Vagina (tissue), 2 donors: Measurements from ENCODE around the gene FAM219A. TPM values are rescaled to one million over a fixed set of nuclear protein-coding genes. Genes with fewer than 3 reads are reported as not detected.

ENCODE experiments used
- DNase-seq, 2 donors: peaks; one replicate each; pipeline ENCODE4 v3.0.0-alpha.2; 2017; ENCODE audit errors: extremely low spot score in 2 of 2
- H3K27ac ChIP-seq: fragments of 200-600 bp; sonication (generic); one replicate; pipeline ENCODE4 v1.5.1; 2019
- H3K27me3 ChIP-seq: fragments of 200-600 bp; sonication (generic); one replicate; pipeline ENCODE4 v1.5.1; 2019
- H3K36me3 ChIP-seq, 2 donors: fragments of 200-600 bp; sonication (generic); one replicate each; pipeline ENCODE4 v1.5.1; 2017 to 2019
- H3K4me1 ChIP-seq: fragments of 200-600 bp; sonication (generic); one replicate; pipeline ENCODE4 v1.5.1; 2019
- H3K4me3 ChIP-seq, 2 donors: fragments of 200-600 bp; sonication (generic); 1 replicate in 1 of 2; 2 replicates in 1 of 2; pipeline ENCODE4 v1.5.1; 2016 to 2019
- H3K9me3 ChIP-seq: fragments of 200-600 bp; sonication (generic); one replicate; pipeline ENCODE4 v1.5.1; 2019
- CTCF ChIP-seq, 3 experiments: fragments of 450-650 bp in 2 of 3; fragments of 200-600 bp in 1 of 3; sonication (generic) in 1 of 3; IDR thresholded peaks; one replicate each; pipeline ENCODE4 v1.5.1; 2017 to 2019; ENCODE audit warnings: antibody characterized with exemption in 3 of 3, mild to moderate bottlenecking in 2 of 3, moderate library complexity in 2 of 3
- POLR2A ChIP-seq, 2 donors: fragments of 450-650 bp; IDR thresholded peaks; one replicate each; pipeline ENCODE4 v1.6.1; 2017; ENCODE audit warnings: antibody characterized with exemption in 2 of 2, mild to moderate bottlenecking in 2 of 2, moderate library complexity in 2 of 2
- POLR2AphosphoS5 ChIP-seq, 2 donors: sonication (generic); formaldehyde crosslinking; IDR thresholded peaks; one replicate each; pipeline ENCODE4 v1.9.0; 2017; ENCODE audit warnings: antibody characterized with exemption in 2 of 2, mild to moderate bottlenecking in 2 of 2, low read depth in 1 of 2; ENCODE audit not compliant: insufficient read depth in 1 of 2
- intact Hi-C: fragments of 100-400 bp; cut with DNase I; formaldehyde crosslinking; loops from one replicate; pipeline ENCODE4 v1.15.1; 2023
- total RNA-seq: library from RNA; depleted of rRNA; stranded (reverse); fragments of >200 nt; gene quantifications from one replicate; pipeline ENCODE4 v1.2.3, GENCODE V29; 2016

Gene FAM219A
- total RNA-seq, 1 donor from 2014 or later = 9.3 TPM

- no peak for DNase-seq
- TF ChIP-seq POLR2AphosphoS5 (IDR thresholded peaks at IDR 0.05; ENCODE audit: insufficient read depth in 1 of 2, low read depth in 1 of 2) = no peak
- TF ChIP-seq POLR2A (IDR thresholded peaks at IDR 0.05) = no peak
- no peak for TF ChIP-seq CTCF (IDR thresholded peaks at IDR 0.05)
- Histone ChIP-seq H3K4me1 (no peaks in the 10 kb centered on the region), H3K27me3 (no peaks in the 10 kb centered on the region), H3K9me3 (no peaks in the 10 kb centered on the region), H3K36me3 (no peaks in the 10 kb centered on the region), H3K4me3 (no peak overlapping the region), H3K27ac (no peak overlapping the region)
- intact Hi-C loops = loop anchor here (10.0 kb wide), 1 partner anchor 89 kb away; no protein-coding TSS in a partner anchor
These were observed 35.7 kb upstream of the FAM219A start for GRCh38 chr9:34493972-34494535.

- no peaks in the 10 kb centered on the region for H3K9me3 ChIP-seq
- intact Hi-C loops = loop anchor here (10.0 kb wide), 1 partner anchor 87 kb away; no protein-coding TSS in a partner anchor
- H3K4me1 ChIP-seq = no peaks in the 10 kb centered on the region
- no peaks in the 10 kb centered on the region for H3K27me3 ChIP-seq
- no peak overlapping the region for H3K4me3 ChIP-seq
- no peak overlapping the region for H3K27ac ChIP-seq
- no peak for DNase-seq
- H3K36me3 ChIP-seq = no peaks in the 10 kb centered on the region
- TF ChIP-seq CTCF (IDR thresholded peaks at IDR 0.05) (no peak), POLR2A (IDR thresholded peaks at IDR 0.05) (no peak), POLR2AphosphoS5 (IDR thresholded peaks at IDR 0.05; ENCODE audit: insufficient read depth in 1 of 2, low read depth in 1 of 2) (no peak)
These were observed 33.7 kb upstream of the FAM219A start for GRCh38 chr9:34492051-34492450.

DNA sequence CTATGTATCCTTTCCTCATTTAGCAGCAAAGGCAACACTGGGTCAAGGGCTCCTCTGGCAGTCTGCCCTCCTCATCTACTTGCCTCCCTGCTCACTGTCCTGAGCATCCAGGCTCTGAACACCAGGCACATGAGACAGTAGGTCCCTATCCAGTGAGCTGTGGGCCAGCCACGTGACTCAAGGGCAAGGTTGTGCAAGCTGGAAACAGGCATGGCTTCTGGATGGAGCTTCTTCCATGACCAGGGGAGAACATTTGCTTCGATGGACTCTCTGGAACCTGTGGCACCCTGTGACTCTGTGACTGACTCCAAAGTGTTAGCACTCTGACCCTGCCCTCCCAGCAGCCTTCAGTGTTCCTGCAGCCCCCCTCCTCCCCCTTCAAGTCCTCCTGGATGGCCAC is 33.2 kb upstream of the FAM219A start:
- DNase-seq = no peak
- Histone ChIP-seq H3K27me3 (no peaks in the 10 kb centered on the region), H3K4me1 (no peaks in the 10 kb centered on the region), H3K9me3 (no peaks in the 10 kb centered on the region), H3K27ac (no peak overlapping the region), H3K4me3 (no peak overlapping the region), H3K36me3 (no peaks in the 10 kb centered on the region)
- intact Hi-C loops = loop anchor here (10.0 kb wide), 1 partner anchor 87 kb away; no protein-coding TSS in a partner anchor
- TF ChIP-seq POLR2A (IDR thresholded peaks at IDR 0.05) (no peak), CTCF (IDR thresholded peaks at IDR 0.05) (no peak), POLR2AphosphoS5 (IDR thresholded peaks at IDR 0.05; ENCODE audit: insufficient read depth in 1 of 2, low read depth in 1 of 2) (no peak)

GRCh38 chr9:34490760-34491159 is 32.4 kb upstream of the FAM219A start:
- Histone ChIP-seq H3K4me1 (no peaks in the 10 kb centered on the region), H3K27me3 (no peaks in the 10 kb centered on the region), H3K36me3 (no peaks in the 10 kb centered on the region), H3K9me3 (no peaks in the 10 kb centered on the region), H3K4me3 (no peak overlapping the region), H3K27ac (no peak overlapping the region)
- intact Hi-C loops = loop anchor here (10.0 kb wide), 1 partner anchor 86 kb away; no protein-coding TSS in a partner anchor
- no peak for DNase-seq
- no peak for TF ChIP-seq POLR2AphosphoS5 (IDR thresholded peaks at IDR 0.05; ENCODE audit: insufficient read depth in 1 of 2, low read depth in 1 of 2)
- no peak for TF ChIP-seq CTCF (IDR thresholded peaks at IDR 0.05)
- TF ChIP-seq POLR2A (IDR thresholded peaks at IDR 0.05) = no peak

DNA sequence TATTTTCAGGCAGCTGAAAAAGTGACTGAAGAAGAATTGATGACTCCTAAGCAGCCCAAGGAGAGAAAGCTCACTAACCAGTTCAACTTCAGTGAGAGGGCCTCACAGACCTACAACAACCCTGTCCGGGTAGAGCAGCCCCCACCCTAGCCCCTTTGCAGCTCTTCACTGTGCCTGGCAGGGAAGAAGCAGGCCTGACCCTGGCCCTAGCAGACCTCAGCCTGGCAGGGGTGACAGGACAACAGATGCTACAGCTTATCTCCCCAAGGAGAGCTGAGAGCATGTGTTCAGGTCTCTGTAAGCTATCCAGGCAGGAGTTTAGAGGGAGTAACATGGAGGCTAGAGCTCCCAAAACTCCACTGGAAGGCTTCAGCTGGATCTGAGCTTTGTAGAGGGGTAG is 32.0 kb upstream of the FAM219A start:
- Histone ChIP-seq H3K4me3 (no peak overlapping the region), H3K4me1 (no peaks in the 10 kb centered on the region), H3K36me3 (no peaks in the 10 kb centered on the region), H3K27ac (no peak overlapping the region), H3K9me3 (no peaks in the 10 kb centered on the region), H3K27me3 (no peaks in the 10 kb centered on the region)
- DNase-seq = no peak
- intact Hi-C loops = loop anchor here (10.0 kb wide), 1 partner anchor 86 kb away; no protein-coding TSS in a partner anchor
- TF ChIP-seq CTCF (IDR thresholded peaks at IDR 0.05) = no peak
- no peak for TF ChIP-seq POLR2A (IDR thresholded peaks at IDR 0.05)
- no peak for TF ChIP-seq POLR2AphosphoS5 (IDR thresholded peaks at IDR 0.05; ENCODE audit: insufficient read depth in 1 of 2, low read depth in 1 of 2)
